Measurements from ENCODE around the gene PAIP1.
"Not testable (repeated sequence)": the region's sequence is repeated elsewhere in the genome, so short reads cannot be mapped to it uniquely, and the experiment has no call there.

PAIP1 gene

DNA sequence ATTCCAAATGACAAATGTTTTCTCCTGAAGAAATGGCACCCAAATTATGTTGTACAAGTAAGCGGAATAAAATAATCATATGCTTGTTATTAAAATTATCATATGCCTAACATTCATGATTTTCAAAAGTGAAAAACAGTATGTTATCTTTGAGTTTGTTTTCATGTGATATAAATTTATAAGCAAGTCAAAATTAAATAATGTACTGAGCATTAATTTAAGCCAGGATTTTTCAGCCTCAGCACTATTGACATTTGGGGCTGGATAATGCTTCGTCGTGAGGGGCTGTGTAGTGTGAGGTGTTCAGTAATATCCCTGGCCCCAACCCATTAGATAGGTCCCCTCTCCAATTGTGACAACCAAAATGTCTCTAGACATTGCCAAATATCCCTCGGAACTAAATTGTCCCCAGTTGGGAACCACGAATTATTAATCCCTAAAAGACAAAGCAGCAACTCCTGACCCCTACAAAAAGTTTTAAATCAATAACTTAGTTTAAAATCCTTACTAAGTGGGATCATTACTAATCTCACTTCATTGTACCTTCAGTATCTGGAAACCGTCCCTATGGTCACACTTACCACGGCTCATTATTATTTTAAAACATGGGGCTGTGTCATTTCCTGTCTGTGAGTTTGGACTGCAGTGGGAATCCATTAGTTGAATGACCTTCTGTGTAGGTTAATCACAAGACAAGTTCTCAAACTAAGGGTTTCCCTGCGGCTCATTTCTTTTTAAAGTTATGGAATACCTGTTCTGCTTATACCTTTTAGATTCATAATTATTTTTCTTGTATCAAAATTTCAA, 44.8 kb upstream of the PAIP1 start:
- peak overlapping the region; percentile 59 for H3K4me3 ChIP-seq (ENCODE audit: low read depth, low read length)
- TF ChIP-seq CTCF (IDR thresholded peaks at IDR 0.05; ENCODE audit: low read depth, low read length, missing control alignments) = no peak
- in situ Hi-C loops (cut with HindIII; ENCODE audit: low sequenced_read_pairs) = no loop called here
- no peak for DNase-seq (ENCODE audit: low read depth)

DNA sequence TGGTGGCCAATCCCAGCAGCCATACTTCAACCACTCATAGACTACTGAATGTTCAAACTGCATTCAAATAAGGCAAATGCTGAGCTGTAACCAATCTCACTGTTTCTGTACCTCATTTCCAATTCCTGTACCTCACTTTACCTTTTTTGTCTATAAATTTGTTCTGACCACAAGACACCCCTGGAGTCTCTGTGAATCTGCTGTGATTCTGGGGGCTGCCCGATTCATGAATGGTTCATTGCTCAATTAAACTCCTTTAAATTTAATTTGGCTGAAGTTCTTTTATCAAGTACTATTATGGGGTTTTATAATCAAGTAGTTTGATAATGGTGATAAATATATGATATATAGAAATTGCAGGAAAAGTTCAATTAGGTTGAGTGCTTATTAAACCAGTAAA, 42.0 kb upstream of the PAIP1 start:
- H3K4me3 ChIP-seq (ENCODE audit: low read depth, low read length); in situ Hi-C loops (cut with HindIII; ENCODE audit: low sequenced_read_pairs); DNase-seq (ENCODE audit: low read depth): not testable (repeated sequence)

DNA sequence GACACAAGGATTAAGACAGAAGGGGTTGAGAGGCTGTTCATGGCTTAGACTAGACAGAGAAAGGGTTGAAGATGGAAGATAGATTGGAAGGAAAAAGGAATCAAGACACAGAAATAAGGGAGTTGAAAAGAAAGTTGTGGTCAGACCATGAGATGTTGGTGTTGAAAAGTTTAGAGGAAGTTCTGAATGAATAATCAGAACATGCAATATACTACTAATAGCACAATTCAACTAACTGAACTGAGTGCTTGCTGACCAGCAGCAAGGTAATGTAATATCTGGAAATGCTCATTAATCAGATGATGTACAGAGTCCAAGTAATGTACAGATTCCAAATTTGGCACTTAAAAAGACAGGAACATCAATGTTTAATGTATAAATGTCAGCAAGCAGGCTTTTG, 35.5 kb upstream of the PAIP1 start:
- no peak for DNase-seq (ENCODE audit: low read depth)
- no peak for TF ChIP-seq CTCF (IDR thresholded peaks at IDR 0.05; ENCODE audit: low read depth, low read length, missing control alignments)
- no peak overlapping the region for H3K4me3 ChIP-seq (ENCODE audit: low read depth, low read length)
- in situ Hi-C loops (cut with HindIII; ENCODE audit: low sequenced_read_pairs) = no loop called here

DNA sequence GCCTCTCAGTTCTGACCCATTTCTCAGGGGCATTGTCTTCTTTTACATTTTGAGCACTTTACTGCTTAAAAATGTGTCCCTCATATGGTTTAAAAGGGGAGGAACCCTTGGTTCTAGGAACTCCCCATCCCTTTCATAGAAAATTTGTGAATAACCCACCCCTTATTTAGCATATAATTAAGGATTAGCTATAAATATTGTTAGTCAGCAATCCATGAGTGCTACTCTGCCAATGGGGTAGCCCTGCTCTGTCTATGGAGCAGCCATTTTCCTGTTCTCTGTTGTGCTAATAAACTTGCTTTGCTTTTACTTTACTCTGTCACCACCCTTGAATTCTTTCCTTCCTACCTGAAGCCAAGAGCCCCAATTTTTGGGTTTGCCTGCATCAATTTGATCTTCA, 33.8 kb upstream of the PAIP1 start:
- in situ Hi-C loops (cut with HindIII; ENCODE audit: low sequenced_read_pairs) = no loop called here
- TF ChIP-seq CTCF (IDR thresholded peaks at IDR 0.05; ENCODE audit: low read depth, low read length, missing control alignments) = no peak

GRCh38 chr5:43589310-43589709, 32.4 kb upstream of the PAIP1 start:
- no peak for DNase-seq (ENCODE audit: low read depth)
- in situ Hi-C loops (cut with HindIII; ENCODE audit: low sequenced_read_pairs) = no loop called here
- no peak overlapping the region for H3K4me3 ChIP-seq (ENCODE audit: low read depth, low read length)
- TF ChIP-seq CTCF (IDR thresholded peaks at IDR 0.05; ENCODE audit: low read depth, low read length, missing control alignments) = no peak

More for the DNA sequence above, 33.8 kb upstream of the PAIP1 start:
- no peak for DNase-seq (ENCODE audit: low read depth)
- H3K4me3 ChIP-seq (ENCODE audit: low read depth, low read length) = no peak overlapping the region

GRCh38 chr5:43588842-43589241, 32.0 kb upstream of the PAIP1 start:
- in situ Hi-C loops (cut with HindIII; ENCODE audit: low sequenced_read_pairs) = no loop called here
- TF ChIP-seq CTCF (IDR thresholded peaks at IDR 0.05; ENCODE audit: low read depth, low read length, missing control alignments) = no peak
- DNase-seq (ENCODE audit: low read depth) = no peak
- no peak overlapping the region for H3K4me3 ChIP-seq (ENCODE audit: low read depth, low read length)

DNA sequence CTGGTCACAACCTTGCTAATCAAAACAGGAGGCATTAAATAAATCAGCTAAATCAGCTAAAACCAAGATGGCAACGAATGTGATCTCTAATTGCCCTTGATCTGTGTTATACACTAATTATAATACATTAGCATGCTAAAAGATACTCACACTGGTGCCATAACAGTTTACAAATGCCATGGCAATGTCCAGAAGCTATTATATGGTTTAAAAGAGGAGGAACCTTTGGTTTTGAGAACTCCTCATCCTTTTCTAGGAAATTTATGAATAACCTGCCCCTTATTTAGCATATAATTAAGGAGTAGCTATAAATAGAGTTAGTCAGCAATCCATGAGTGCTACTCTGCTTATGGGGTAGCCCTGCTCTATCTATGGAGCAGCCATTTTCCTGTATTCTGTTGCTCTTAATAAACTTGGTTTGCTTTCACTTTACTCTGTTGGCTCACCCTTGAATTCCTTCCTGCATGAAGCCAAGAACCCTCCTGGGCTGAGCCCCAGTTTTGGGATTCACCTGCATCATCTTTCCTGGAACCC, 27.4 kb upstream of the PAIP1 start:
- no peak for TF ChIP-seq CTCF (IDR thresholded peaks at IDR 0.05; ENCODE audit: low read depth, low read length, missing control alignments)
- DNase-seq (ENCODE audit: low read depth) = no peak
- in situ Hi-C loops (cut with HindIII; ENCODE audit: low sequenced_read_pairs) = no loop called here
- no peak overlapping the region for H3K4me3 ChIP-seq (ENCODE audit: low read depth, low read length)

Measured in astrocyte of the cerebellum (primary cell).